HG03097 (cell line): ENCODE measurements around the gene PTPA.
A peak's percentile ranks its signal among the peaks of the same experiment; 100 is the strongest.

ENCODE experiments used
- ATAC-seq: cut with Tn5 transposase; IDR thresholded peaks from one replicate; pipeline ENCODE4 v1.9.1; 2021; ENCODE audit not compliant: unreplicated experiment, low FRiP score

Gene PTPA

GRCh38 chr9:129136446-129137035, 25.3 kb downstream of the PTPA start:
- ATAC-seq = no peak

GRCh38 chr9:129137292-129138143, 26.3 kb downstream of the PTPA start:
- no peak for ATAC-seq

DNA sequence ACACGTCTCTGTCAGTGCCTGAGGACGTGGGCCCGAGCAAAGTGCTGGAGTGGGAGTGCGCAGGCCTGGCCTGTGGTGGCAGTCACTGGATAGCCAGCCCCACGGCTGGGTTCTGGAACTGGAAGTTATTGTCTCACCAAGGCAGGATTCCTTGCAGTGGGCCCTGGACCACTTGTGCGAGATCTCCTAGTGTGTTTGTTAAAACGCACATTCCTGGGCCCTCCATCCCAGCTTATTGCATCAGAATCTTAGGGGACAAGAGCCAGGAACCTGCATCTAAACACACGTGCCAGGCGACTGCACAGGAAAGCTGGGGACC, 26.9 kb downstream of the PTPA start:
- no peak for ATAC-seq

GRCh38 chr9:129138476-129139232, 27.4 kb downstream of the PTPA start:
- no peak for ATAC-seq

DNA sequence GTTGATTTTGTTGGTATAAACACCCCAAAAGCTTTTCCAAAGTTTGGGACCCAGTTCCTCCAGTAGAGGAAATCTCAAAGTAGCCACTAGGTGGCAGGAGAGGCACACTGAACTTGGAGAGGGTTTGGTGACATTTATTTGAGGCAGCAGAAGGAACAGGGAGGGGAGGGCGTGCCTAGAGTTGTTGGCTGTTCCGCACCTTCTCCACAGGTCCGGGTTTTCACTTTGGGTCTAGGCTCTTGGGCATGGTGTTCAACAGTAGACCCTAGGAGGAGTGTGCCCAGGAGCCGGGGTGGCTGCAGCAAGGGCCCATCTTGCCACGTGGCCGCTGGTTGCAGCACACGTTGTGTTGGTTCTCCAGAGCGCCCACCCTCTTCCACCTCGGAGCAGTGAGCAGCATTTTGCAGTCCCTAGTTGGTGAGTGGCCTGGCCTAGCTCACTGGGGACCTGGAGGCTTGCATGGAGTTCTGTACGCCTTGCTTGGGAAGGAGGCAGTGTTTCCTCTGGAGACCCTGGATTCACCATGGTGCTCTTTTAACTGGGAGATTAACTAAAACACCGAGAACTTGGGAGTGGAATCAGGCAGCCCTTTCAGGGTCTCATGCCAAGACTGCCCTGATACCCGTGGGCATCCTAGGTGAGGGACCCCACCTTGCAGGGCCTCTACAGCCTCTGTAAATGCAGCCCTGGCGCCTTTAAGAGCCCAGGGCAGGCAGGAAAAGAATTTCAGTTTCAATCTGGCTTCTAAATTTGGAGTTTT, 28.2 kb downstream of the PTPA start:
- peak; percentile 33 for ATAC-seq

- peak; percentile 47 for ATAC-seq
Observed at GRCh38 chr9:129139993-129140396, 28.8 kb downstream of the PTPA start.

GRCh38 chr9:129140397-129141065, 29.3 kb downstream of the PTPA start:
- ATAC-seq = peak; percentile 12

DNA sequence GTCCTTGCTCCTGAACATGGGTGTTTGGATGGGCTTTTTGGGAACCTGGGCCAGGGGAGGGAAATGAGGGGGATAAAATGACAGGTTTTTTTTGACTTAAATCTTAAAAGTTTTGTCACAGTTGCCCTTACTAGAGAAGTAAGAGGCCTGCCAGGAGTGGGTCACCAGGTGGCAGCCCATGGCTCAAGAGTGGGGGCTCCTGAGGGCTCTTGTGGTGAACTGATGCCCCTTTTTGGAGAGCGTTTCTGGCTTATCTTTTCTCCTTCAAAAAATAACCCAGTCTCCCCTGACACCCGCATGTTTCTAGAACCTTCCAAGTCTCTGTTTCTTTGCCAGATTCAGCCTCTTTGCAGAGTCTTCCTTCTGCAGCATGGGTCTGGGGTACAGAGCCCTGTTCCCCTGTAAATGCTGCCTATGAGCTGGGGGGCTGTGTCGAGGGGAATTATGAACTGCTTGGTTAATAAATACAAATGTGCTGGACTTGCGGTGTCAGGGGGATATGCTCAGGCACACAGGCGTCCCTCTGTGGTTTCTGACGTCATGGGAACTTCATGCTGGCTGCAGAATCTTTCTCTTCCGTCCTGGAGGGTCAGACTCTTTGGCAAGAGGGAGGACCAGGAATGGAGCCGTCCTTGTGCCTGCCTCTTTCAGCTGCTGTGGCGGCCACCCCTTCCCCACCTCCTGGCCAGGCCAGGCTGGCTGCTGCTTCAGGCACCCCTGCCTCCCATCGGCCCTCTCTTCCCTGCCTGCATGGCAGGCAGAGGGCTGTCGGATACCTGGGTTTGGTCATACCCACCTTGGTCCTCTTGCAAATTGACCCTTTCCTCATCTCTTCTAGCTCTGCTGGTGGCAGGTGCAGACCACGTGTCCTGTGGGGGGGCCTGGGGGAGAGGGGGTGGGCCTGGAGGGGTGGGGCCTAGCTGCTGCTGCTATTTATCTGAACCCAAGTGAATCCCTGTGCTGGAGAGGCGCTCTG, 30.1 kb downstream of the PTPA start:
- peak; percentile 40 for ATAC-seq

GRCh38 chr9:129142138-129142935, 31.1 kb downstream of the PTPA start:
- no peak for ATAC-seq

- ATAC-seq = no peak
Observed at GRCh38 chr9:129143031-129143927, 32.1 kb downstream of the PTPA start.

- no peak for ATAC-seq
Observed at GRCh38 chr9:129145316-129145715, 34.1 kb downstream of the PTPA start.

DNA sequence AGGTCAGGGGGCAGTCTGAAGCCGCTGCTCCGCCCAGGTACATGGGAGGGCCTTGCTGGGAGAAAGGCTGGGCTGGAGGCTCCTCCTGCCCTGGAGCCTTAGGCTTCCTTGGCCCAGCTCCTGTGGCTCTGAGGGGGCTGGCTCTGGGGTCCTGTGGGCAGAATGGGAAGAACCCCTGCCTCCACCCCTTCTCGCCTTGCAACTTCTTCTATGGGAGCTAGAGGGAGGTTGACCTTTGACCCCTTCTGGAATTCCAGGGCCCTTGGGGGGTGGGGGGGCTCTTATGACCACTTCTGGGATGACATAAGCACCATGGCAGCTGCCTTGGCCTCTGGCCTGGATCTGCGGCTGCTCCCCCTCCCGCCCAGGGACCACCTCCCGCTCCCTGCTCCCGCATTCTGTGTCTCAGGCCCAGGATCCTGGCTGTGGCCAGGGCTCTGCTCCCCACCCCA, 34.7 kb downstream of the PTPA start:
- ATAC-seq = no peak

DNA sequence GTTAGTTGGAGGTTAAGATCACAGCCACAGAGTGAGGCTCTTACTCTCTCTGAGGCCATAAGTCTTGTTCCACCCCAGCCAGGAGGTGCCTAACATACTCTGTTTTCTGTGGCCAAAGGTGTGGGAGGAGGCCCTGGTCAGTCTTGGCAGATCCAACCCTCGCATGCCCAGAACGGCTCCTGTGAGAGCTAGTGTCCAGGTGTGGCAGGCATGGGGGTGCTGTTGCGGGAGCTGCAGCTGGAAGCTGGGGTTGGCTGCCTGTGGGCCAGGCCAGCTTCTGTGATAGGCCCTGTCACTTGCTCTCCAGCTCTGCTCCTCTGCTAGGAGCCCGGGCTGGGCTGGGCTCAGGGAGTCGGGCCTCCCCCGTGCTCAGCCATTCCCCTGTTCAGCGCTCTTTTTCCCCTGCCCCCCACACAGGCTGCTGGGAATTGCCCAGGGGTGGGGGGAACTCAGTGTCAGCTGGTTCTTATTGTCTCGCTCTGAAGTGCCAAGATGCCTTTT, 35.3 kb downstream of the PTPA start:
- no peak for ATAC-seq

- no peak for ATAC-seq
Observed at GRCh38 chr9:129148463-129149204, 37.4 kb downstream of the PTPA start.

GRCh38 chr9:129149442-129149841, 38.2 kb downstream of the PTPA start:
- ATAC-seq = no peak

DNA sequence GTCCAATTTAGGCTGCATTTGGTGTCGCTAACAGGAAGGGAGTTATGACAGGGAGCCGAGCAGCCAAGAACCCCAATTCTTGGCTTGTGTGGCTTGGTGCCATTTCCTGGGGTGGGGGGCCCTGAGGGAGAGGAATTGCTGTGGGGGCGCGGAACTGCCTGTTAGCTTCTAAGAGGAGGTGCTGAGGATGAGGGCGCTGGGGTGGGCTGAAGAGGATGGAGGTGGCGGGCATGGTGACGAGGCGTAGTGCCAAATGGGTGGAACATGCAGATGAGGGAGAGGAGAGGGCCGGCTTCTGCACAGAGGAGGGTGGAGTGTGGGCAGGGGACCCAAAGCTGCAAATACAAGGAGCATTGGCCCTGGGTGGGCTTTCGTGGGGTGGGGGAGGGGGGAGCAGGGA, 38.9 kb downstream of the PTPA start:
- ATAC-seq = no peak
